Measurements from ENCODE around the gene SGMS1.

The SGMS1 gene

GRCh38 chr10:50498465-50498864 lies 125.3 kb downstream of the SGMS1 start:
- no peak for TF ChIP-seq EZH2phosphoT487 (conservative IDR thresholded peaks at IDR 0.05; ENCODE audit: low read length)
- no peak for TF ChIP-seq CTCF (IDR thresholded peaks at IDR 0.05; ENCODE audit: insufficient read depth, low read length, poor library complexity, severe bottlenecking)
- no peak overlapping the region for H3K4me2 ChIP-seq (ENCODE audit: low read depth, low read length, poor library complexity, severe bottlenecking)

GRCh38 chr10:50497758-50498157 lies 126.0 kb downstream of the SGMS1 start:
- Histone ChIP-seq H3K27me3 (ENCODE audit: low read length) (no peaks in the 10 kb centered on the region), H2AFZ (ENCODE audit: low read depth, low read length, severe bottlenecking) (no peak overlapping the region), H4K20me1 (ENCODE audit: low read depth, low read length) (no peaks in the 10 kb centered on the region), H3K27ac (ENCODE audit: low read depth, low read length) (no peak overlapping the region), H3K4me3 (ENCODE audit: insufficient read depth, low read length, poor library complexity, severe bottlenecking) (no peak overlapping the region), H3K9me2 (replicated peaks; ENCODE audit: insufficient read depth, low read length) (no peaks in the 10 kb centered on the region), H3K9me3 (ENCODE audit: insufficient read depth, low read length) (no peaks in the 10 kb centered on the region), H3K79me2 (ENCODE audit: insufficient read depth, low read length) (no peaks in the 10 kb centered on the region), H3K36me3 (ENCODE audit: low read length) (peaks cover 4% of the 10 kb centered on the region), H3F3A (ENCODE audit: insufficient read depth) (no peaks in the 10 kb centered on the region), H3K9ac (ENCODE audit: low read length) (no peak overlapping the region), H3K4me2 (ENCODE audit: low read depth, low read length, poor library complexity, severe bottlenecking) (no peak overlapping the region)
- no peak for TF ChIP-seq EZH2phosphoT487 (conservative IDR thresholded peaks at IDR 0.05; ENCODE audit: low read length)

More at GRCh38 chr10:50498465-50498864, 125.3 kb downstream of the SGMS1 start:
- no peak overlapping the region for H3K9ac ChIP-seq (ENCODE audit: low read length)
- no peaks in the 10 kb centered on the region for H4K20me1 ChIP-seq (ENCODE audit: low read depth, low read length)
- H3K79me2 ChIP-seq (ENCODE audit: insufficient read depth, low read length), result no peaks in the 10 kb centered on the region
- H2AFZ ChIP-seq (ENCODE audit: low read depth, low read length, severe bottlenecking), result no peak overlapping the region
- no peak overlapping the region for H3K4me3 ChIP-seq (ENCODE audit: insufficient read depth, low read length, poor library complexity, severe bottlenecking)
- H3K9me3 ChIP-seq (ENCODE audit: insufficient read depth, low read length), result no peaks in the 10 kb centered on the region
- H3K9me2 ChIP-seq (replicated peaks; ENCODE audit: insufficient read depth, low read length), result no peaks in the 10 kb centered on the region
- peaks cover 4% of the 10 kb centered on the region for H3K36me3 ChIP-seq (ENCODE audit: low read length)
- H3F3A ChIP-seq (ENCODE audit: insufficient read depth), result no peaks in the 10 kb centered on the region
- H3K27ac ChIP-seq (ENCODE audit: low read depth, low read length), result no peak overlapping the region
- H3K27me3 ChIP-seq (ENCODE audit: low read length), result no peaks in the 10 kb centered on the region

- Histone ChIP-seq H3K4me2 (ENCODE audit: low read depth, low read length, poor library complexity, severe bottlenecking) (no peak overlapping the region), H3K27ac (ENCODE audit: low read depth, low read length) (no peak overlapping the region), H2AFZ (ENCODE audit: low read depth, low read length, severe bottlenecking) (no peak overlapping the region)
These were observed 127.5 kb downstream of the SGMS1 start for GRCh38 chr10:50496228-50496627.

More at GRCh38 chr10:50496228-50496627, 127.5 kb downstream of the SGMS1 start:
- H4K20me1 ChIP-seq (ENCODE audit: low read depth, low read length), result no peaks in the 10 kb centered on the region
- no peaks in the 10 kb centered on the region for H3K9me3 ChIP-seq (ENCODE audit: insufficient read depth, low read length)
- H3K36me3 ChIP-seq (ENCODE audit: low read length), result peaks cover 4% of the 10 kb centered on the region
- H3K4me3 ChIP-seq (ENCODE audit: insufficient read depth, low read length, poor library complexity, severe bottlenecking), result no peak overlapping the region
- no peaks in the 10 kb centered on the region for H3K9me2 ChIP-seq (replicated peaks; ENCODE audit: insufficient read depth, low read length)
- no peaks in the 10 kb centered on the region for H3F3A ChIP-seq (ENCODE audit: insufficient read depth)
- H3K9ac ChIP-seq (ENCODE audit: low read length), result no peak overlapping the region
- no peaks in the 10 kb centered on the region for H3K79me2 ChIP-seq (ENCODE audit: insufficient read depth, low read length)
- TF ChIP-seq CTCF (IDR thresholded peaks at IDR 0.05; ENCODE audit: insufficient read depth, low read length, poor library complexity, severe bottlenecking) (no peak), EZH2phosphoT487 (conservative IDR thresholded peaks at IDR 0.05; ENCODE audit: low read length) (no peak)
- H3K27me3 ChIP-seq (ENCODE audit: low read length), result no peaks in the 10 kb centered on the region
